Measurements from ENCODE around the gene ADAMTS16.

ADAMTS16 gene

GRCh38 chr5:5155617-5156016 is 15.5 kb downstream of the ADAMTS16 start:
- TF ChIP-seq GATA2 (IDR thresholded peaks at IDR 0.05; ENCODE audit: low read depth, low read length) (no peak), GATA3 (IDR thresholded peaks at IDR 0.05; ENCODE audit: low read depth, low read length) (no peak)

- TF ChIP-seq GATA2 (IDR thresholded peaks at IDR 0.05; ENCODE audit: low read depth, low read length) (no peak), GATA3 (IDR thresholded peaks at IDR 0.05; ENCODE audit: low read depth, low read length) (no peak)
Measured at GRCh38 chr5:5156471-5157082, 16.4 kb downstream of the ADAMTS16 start.

GRCh38 chr5:5158472-5158895 is 18.4 kb downstream of the ADAMTS16 start:
- TF ChIP-seq GATA3 (IDR thresholded peaks at IDR 0.05; ENCODE audit: low read depth, low read length) (no peak), GATA2 (IDR thresholded peaks at IDR 0.05; ENCODE audit: low read depth, low read length) (no peak)

DNA sequence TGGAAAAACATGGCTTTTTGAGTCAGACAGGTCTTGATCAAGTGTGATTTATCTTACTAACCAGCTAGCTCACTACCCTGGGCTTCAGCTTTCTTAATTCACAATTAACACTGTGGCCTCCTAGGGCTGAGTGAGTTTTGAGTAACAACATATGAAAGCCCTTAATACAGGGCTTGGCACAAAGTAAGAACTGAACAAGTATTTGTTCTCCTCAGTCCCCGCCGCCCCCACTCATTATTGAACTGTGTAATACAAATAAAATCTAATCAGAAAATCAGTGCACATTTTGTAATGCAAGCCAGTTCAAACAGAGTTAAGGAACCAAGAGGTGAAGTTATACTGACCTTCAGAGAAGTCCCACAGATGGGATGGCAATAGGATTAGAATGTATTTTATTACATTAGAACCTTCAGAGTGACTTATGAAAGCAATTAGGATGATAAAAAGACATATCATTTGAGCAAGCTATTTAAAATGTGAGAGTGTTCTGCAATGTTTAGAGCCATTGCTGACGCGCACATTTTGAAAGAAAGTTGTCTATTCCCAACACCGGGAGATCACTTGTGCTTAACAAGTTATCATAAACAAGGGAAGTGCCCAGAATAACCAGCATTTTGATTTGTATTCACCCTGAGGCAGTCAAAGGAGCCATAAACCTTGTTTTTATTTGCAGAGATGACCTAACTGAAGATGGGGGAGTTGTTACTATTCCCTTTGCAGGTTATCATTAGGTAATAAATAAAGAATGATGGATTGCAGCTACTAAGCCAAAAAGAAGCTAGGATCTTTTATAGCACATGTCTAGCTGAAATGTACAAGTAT is 19.4 kb downstream of the ADAMTS16 start:
- TF ChIP-seq GATA2 (IDR thresholded peaks at IDR 0.05; ENCODE audit: low read depth, low read length) (no peak), GATA3 (IDR thresholded peaks at IDR 0.05; ENCODE audit: low read depth, low read length) (no peak)

DNA sequence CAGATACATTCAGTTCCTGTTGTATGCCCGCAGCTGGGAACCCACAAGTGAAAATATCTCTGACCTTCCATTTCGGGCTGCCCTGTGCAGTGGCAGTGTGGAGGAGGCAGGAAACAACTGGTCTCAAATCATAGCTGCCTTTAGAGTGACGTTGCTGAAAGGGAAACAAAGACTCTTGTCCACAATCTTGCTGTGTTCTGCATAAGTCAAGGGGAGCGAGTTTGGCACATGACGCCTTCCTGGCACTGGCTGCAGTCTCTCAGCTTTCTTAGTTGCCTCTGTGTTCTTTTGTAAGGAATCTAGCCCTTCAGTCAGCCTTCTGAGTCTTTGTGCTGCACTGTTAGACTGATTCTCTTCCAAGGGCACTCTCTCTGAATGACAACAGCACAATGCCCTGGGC is 24.0 kb downstream of the ADAMTS16 start:
- TF ChIP-seq GATA2 (IDR thresholded peaks at IDR 0.05; ENCODE audit: low read depth, low read length) (no peak), GATA3 (IDR thresholded peaks at IDR 0.05; ENCODE audit: low read depth, low read length) (no peak)

GRCh38 chr5:5165541-5166002 is 25.4 kb downstream of the ADAMTS16 start:
- TF ChIP-seq GATA2 (IDR thresholded peaks at IDR 0.05; ENCODE audit: low read depth, low read length) (no peak), GATA3 (IDR thresholded peaks at IDR 0.05; ENCODE audit: low read depth, low read length) (no peak)

DNA sequence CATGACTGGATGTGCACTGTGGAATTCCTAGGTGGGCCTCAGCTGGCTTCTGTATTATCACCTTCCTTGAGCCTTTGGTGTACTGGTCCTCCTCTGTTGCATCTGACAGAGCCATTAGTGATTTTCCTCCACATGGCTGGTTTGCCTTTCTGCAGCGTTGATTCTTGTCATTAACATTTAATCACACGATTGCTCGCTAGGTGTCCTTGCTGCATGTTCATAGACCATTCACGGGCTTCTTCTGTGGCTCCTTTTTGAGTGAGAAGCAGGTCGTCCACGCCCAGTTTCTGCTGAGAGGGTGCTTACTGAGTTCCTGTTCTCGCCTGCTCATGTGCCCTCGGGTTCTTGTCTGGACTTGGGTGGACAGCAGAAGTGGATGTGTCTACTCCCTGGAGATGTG is 29.3 kb downstream of the ADAMTS16 start:
- TF ChIP-seq GATA2 (IDR thresholded peaks at IDR 0.05; ENCODE audit: low read depth, low read length) (no peak), GATA3 (IDR thresholded peaks at IDR 0.05; ENCODE audit: low read depth, low read length) (no peak)

GRCh38 chr5:5178136-5178535 is 38.0 kb downstream of the ADAMTS16 start:
- TF ChIP-seq GATA3 (IDR thresholded peaks at IDR 0.05; ENCODE audit: low read depth, low read length), result no peak
- TF ChIP-seq GATA2 (IDR thresholded peaks at IDR 0.05; ENCODE audit: low read depth, low read length), result no peak

DNA sequence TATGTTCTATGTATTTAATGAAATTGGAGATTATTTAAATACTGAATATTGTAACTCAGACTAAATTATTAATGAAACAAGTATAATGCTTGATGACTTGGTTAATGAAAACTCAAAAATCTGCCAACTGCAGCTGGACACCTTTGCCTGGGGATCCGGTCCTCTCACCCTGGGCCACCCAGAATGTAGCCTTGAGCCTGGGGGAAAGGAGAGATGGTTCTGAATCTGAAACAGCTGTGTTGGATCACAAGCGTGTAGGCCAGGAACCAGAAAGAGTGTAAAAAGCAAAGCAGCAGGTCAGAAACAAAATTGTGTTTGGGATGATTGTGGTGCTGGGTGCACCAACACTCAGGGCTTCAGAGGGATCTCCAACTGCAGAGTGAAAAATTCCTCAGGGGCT is 38.5 kb downstream of the ADAMTS16 start:
- TF ChIP-seq GATA3 (IDR thresholded peaks at IDR 0.05; ENCODE audit: low read depth, low read length), result no peak
- no peak for TF ChIP-seq GATA2 (IDR thresholded peaks at IDR 0.05; ENCODE audit: low read depth, low read length)

DNA sequence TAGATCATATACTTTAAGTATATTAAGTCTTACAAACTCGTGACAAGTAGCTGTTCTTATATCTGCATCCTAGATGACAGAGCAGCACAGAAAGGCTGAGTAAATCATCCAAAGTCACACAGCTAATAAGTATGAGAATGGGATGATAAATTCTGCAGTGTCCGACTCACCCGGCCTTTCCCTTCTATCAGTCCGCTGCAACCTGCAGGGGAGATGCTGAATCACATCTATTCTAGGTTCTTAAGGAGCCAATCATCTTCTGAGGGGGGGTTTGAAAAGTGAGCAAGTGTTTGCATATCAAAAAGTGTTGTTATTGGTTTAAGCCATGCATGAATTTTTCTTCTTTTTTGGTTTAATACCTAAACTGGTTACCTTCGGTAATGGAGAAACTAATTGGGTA is 38.9 kb downstream of the ADAMTS16 start:
- no peak for TF ChIP-seq GATA3 (IDR thresholded peaks at IDR 0.05; ENCODE audit: low read depth, low read length)
- no peak for TF ChIP-seq GATA2 (IDR thresholded peaks at IDR 0.05; ENCODE audit: low read depth, low read length)

GRCh38 chr5:5179597-5179996 is 39.5 kb downstream of the ADAMTS16 start:
- TF ChIP-seq GATA3 (IDR thresholded peaks at IDR 0.05; ENCODE audit: low read depth, low read length), result no peak
- no peak for TF ChIP-seq GATA2 (IDR thresholded peaks at IDR 0.05; ENCODE audit: low read depth, low read length)

DNA sequence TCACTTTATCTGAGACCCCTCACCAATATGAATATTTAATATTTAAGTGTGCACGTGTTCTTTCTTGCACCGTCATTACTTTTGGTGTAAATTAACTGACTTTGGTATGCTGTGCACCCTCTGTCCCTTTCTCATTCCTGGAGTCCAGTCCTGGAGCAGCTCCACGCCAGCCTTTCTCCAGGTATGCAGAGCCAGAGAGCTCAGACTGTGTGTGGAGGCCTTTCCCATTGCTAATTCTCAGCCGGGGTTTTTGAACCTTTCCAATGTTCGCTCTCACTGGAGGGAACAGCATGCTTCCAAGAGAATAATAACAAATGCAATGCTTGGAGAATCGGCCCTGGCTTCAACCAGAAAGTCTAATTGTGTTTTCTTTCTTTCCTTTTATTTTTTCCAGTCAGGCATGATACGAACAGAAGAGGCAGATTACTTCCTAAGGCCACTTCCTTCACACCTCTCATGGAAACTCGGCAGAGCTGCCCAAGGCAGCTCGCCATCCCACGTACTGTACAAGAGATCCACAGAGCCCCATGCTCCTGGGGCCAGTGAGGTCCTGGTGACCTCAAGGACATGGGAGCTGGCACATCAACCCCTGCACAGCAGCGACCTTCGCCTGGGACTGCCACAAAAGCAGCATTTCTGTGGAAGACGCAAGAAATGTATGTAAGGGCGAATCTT is 41.7 kb downstream of the ADAMTS16 start:
- TF ChIP-seq GATA2 (IDR thresholded peaks at IDR 0.05; ENCODE audit: low read depth, low read length) (no peak), GATA3 (IDR thresholded peaks at IDR 0.05; ENCODE audit: low read depth, low read length) (no peak)

DNA sequence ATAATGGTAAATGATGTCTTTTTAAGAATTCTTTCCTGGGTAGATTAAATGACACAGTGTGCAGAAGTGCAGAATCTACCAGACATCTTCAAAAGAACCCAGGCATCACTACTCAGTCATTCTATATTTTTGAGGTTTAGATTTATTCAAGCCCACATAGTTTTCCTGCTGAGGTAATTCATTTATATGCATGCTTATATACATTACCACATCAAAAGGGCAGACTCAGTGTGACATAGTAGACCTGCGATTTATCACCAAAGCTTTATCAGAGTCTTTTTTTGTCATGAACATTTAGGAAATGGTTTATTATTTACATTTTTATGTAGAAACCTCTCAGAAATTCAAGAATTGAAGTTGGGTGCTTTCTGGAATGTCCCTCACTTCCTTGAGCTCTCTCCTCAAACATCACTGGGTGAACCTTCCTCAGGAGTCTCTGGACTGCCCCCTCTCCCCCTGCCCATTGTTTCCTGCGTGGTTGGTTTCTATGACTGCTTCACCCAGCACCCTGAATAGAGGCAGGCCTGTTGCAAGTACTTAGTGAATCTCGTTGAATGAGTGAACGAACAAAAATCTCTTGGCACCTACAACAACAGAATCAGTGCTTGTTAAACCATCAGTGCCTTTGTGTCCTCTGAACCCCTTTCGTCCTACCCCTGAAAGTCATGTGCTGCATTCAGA is 42.5 kb downstream of the ADAMTS16 start:
- TF ChIP-seq GATA2 (IDR thresholded peaks at IDR 0.05; ENCODE audit: low read depth, low read length), result no peak
- no peak for TF ChIP-seq GATA3 (IDR thresholded peaks at IDR 0.05; ENCODE audit: low read depth, low read length)

DNA sequence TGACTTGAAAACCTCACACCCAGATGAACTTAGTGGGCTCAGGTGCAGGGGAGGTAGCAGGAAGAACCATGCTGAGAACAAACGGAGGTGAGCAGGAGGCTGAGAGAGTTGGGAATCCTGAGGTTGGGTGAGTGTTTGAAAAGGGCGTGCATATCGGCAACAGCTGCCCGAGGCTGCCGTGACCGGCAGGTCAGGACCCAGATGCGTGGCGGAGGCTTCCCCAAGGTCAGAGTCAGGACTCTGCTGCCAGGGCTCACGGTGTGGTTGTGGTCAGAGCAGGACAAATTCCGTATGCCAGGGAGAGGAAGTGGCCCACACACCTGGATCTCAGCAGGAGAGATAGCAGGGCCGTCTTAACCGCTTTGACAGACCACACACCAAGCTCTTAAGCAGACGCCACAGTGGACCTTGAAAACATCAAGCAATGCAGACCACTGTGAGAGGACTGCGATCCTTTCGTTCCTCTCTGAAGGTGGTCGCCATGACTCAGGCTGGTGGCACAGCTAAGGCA is 43.1 kb downstream of the ADAMTS16 start:
- no peak for TF ChIP-seq GATA3 (IDR thresholded peaks at IDR 0.05; ENCODE audit: low read depth, low read length)
- TF ChIP-seq GATA2 (IDR thresholded peaks at IDR 0.05; ENCODE audit: low read depth, low read length), result no peak

Data from SH-SY5Y (cell line).